ENCODE measurements around the gene SUGP1.

DNA sequence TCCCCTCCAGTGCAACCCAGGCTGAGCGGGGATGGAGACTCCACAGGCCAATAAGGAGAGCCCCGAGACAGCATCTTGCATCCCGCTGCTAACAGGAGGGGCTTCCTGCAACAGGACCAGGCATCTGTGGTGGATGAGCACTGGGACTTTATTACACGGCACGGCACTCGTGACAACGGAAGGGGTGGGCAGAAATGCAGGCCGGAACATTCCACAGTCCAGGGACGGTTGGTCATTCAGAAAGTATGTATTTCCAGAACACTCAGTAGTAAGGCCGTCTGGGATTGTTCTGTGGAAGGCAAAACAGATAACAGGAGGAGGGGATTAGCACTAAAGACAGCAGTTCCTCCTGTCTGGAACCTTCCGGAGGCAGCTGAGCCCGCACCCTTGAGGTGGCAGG is 43.9 kb downstream of the SUGP1 start:
- TF ChIP-seq, protein P1, sequence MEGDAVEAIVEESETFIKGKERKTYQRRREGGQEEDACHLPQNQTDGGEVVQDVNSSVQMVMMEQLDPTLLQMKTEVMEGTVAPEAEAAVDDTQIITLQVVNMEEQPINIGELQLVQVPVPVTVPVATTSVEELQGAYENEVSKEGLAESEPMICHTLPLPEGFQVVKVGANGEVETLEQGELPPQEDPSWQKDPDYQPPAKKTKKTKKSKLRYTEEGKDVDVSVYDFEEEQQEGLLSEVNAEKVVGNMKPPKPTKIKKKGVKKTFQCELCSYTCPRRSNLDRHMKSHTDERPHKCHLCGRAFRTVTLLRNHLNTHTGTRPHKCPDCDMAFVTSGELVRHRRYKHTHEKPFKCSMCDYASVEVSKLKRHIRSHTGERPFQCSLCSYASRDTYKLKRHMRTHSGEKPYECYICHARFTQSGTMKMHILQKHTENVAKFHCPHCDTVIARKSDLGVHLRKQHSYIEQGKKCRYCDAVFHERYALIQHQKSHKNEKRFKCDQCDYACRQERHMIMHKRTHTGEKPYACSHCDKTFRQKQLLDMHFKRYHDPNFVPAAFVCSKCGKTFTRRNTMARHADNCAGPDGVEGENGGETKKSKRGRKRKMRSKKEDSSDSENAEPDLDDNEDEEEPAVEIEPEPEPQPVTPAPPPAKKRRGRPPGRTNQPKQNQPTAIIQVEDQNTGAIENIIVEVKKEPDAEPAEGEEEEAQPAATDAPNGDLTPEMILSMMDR (conservative IDR thresholded peaks at IDR 0.05; ENCODE audit: low read length) = no peak
- TF ChIP-seq EZH2phosphoT487 (IDR thresholded peaks at IDR 0.05; ENCODE audit: borderline replicate concordance, low read depth, low read length) = no peak

Data from OCI-LY7 (cell line).